GM18520 (cell line): ENCODE measurements around the gene TCP11L1.
"Not testable (repeated sequence)": the region's sequence is repeated elsewhere in the genome, so short reads cannot be mapped to it uniquely, and the experiment has no call there.

Source experiments
- ATAC-seq: cut with Tn5 transposase; IDR thresholded peaks from one replicate; pipeline ENCODE4 v1.9.1; 2021; ENCODE audit not compliant: unreplicated experiment

Gene TCP11L1

DNA sequence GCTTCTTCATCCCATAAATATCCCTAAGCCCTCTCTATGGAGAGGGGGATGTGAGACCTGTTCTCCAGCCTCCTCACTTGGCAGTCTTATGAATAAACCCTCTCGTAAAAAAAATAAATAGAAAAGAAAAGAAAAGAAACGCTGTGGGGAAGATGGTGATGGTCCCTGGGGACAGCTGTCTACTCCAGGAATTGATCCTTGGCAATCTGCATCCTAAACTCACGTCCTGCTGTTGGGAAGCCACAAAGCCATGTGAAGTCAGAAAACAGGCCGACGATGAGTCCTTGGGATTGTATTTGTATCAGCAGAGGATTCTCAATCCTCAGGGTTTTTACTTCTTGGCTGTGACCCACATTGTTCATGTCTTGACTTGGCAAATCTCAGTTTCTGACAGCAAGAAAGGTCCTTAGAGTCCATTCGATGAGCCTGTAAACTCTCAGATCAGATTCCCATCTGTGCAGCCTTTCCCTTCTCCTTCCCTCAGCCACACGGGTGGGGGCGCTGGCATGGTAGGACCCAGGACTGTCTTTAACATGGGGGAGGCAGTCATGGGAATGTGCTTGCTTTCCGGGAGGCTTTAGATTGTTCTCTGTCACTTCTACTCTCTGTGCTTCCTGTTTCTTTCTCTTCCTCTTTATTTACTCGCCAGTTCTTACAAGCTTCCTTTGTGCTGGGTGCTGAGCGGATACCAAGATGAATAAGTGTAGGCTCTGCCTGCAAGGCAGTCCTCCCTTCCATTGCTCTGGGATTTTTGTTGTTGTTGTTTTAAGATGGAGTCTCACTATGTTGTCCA is 24.9 kb downstream of the TCP11L1 start:
- ATAC-seq = no peak

GRCh38 chr11:33064866-33065265 is 25.5 kb downstream of the TCP11L1 start:
- ATAC-seq = no peak

GRCh38 chr11:33065445-33066178 is 26.2 kb downstream of the TCP11L1 start:
- no peak for ATAC-seq

DNA sequence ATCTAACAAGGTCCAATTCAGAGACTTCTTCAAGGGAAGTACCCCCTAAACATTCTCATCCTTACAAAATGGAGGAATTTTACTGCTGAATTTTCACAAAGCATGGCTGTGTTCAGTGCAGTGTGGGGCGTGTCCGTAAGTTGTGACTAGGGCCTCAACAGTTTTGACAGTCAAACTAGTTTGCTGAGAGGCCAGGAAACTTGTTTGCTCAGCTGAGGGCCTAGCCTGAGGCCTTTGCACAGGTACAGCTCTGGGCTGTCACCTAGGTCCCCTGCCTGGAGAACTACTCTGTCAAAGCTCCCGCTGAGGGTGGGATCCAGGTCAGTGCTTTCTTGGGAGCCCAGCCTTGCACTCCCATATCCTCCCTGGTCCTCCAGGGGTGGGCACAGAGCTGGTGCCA is 27.9 kb downstream of the TCP11L1 start:
- ATAC-seq = no peak

- no peak for ATAC-seq
Observed at GRCh38 chr11:33068611-33069340, 29.4 kb downstream of the TCP11L1 start.

- no peak for ATAC-seq
Observed at GRCh38 chr11:33072465-33072864, 33.1 kb downstream of the TCP11L1 start.

GRCh38 chr11:33083918-33084317 is 44.5 kb downstream of the TCP11L1 start:
- ATAC-seq = no peak

- no peak for ATAC-seq
Observed at GRCh38 chr11:33086017-33086416, 46.6 kb downstream of the TCP11L1 start.

DNA sequence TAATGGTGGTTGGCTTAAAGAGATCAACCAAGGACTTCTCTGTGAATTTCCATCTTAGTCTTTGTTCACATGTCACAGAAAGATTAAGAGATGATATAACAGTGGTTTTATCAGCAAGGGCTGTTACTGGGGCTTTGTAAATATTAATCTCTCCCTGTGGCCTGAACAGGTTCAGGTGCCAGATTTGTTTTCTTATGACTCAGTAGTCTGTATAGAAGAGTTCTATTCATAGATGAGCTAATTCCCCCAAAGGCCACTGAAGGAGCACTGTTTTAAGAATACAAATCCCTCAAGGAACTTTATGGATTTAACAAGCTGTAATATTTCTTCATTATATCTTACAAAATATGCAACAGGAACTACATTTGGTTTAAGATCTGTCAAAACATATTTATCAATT is 50.4 kb downstream of the TCP11L1 start:
- no peak for ATAC-seq

- ATAC-seq = no peak
Observed at GRCh38 chr11:33094157-33094556, 54.8 kb downstream of the TCP11L1 start.

DNA sequence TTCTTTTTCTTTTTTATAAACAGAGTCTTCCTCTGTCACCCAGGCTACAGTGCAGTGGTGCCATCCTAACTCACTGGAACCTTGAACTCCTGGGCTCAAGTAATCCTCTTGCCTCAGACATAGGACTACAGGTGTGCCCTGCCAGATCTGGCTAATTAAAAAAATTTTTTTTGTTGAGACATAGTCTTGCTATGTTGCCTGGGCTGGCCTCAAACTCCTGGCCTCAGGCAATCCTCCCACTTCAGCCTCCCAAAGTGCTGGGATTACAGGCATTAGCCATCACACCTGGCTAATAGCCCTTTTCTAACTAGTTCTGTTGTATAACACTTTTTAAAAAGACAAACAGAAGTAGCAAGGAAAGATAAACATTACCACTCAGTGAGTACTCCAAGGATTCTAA is 64.5 kb downstream of the TCP11L1 start:
- no peak for ATAC-seq

- ATAC-seq = no peak
Observed at GRCh38 chr11:33109294-33109895, 70.0 kb downstream of the TCP11L1 start.

GRCh38 chr11:33110083-33110482 is 70.7 kb downstream of the TCP11L1 start:
- ATAC-seq = no peak

- ATAC-seq = no peak
Observed at GRCh38 chr11:33116535-33116934, 77.2 kb downstream of the TCP11L1 start.

- not testable (repeated sequence) for ATAC-seq
Observed at GRCh38 chr11:33122696-33123095, 83.3 kb downstream of the TCP11L1 start.
